ENCODE measurements around the gene CCNDBP1.
"Not testable (repeated sequence)": the region's sequence is repeated elsewhere in the genome, so short reads cannot be mapped to it uniquely, and the experiment has no call there.

The CCNDBP1 gene

GRCh38 chr15:43190178-43190577, 5.0 kb downstream of the CCNDBP1 start:
- Histone ChIP-seq H3K4me3 (ENCODE audit: low read depth, low read length) (no peak overlapping the region), H3K9me3 (ENCODE audit: severe bottlenecking) (no peaks in the 10 kb centered on the region), H3K27ac (no peak overlapping the region), H3K36me3 (peaks cover 25% of the 10 kb centered on the region), H3K27me3 (ENCODE audit: insufficient read depth, low read depth, severe bottlenecking) (no peaks in the 10 kb centered on the region)
- TF ChIP-seq CTCF (IDR thresholded peaks at IDR 0.05; ENCODE audit: low read depth, low read length), result no peak
- DNase-seq, result no peak

- H3K4me3 ChIP-seq (ENCODE audit: low read depth, low read length), result no peak overlapping the region
- H3K9me3 ChIP-seq (ENCODE audit: severe bottlenecking), result no peaks in the 10 kb centered on the region
- H3K36me3 ChIP-seq, result peaks cover 25% of the 10 kb centered on the region
- H3K27me3 ChIP-seq (ENCODE audit: insufficient read depth, low read depth, severe bottlenecking), result no peaks in the 10 kb centered on the region
- no peak for TF ChIP-seq CTCF (IDR thresholded peaks at IDR 0.05; ENCODE audit: low read depth, low read length)
- DNase-seq, result no peak
- no peak overlapping the region for H3K27ac ChIP-seq
Observed at GRCh38 chr15:43193710-43194109, 8.5 kb downstream of the CCNDBP1 start.

- TF ChIP-seq CTCF (IDR thresholded peaks at IDR 0.05; ENCODE audit: low read depth, low read length), result no peak
- Histone ChIP-seq H3K27me3 (ENCODE audit: insufficient read depth, low read depth, severe bottlenecking) (no peaks in the 10 kb centered on the region), H3K36me3 (peaks cover 22% of the 10 kb centered on the region), H3K4me3 (ENCODE audit: low read depth, low read length) (no peak overlapping the region), H3K27ac (no peak overlapping the region), H3K9me3 (ENCODE audit: severe bottlenecking) (no peaks in the 10 kb centered on the region)
- DNase-seq, result no peak
Observed at GRCh38 chr15:43194795-43195194, 9.6 kb downstream of the CCNDBP1 start.

GRCh38 chr15:43196760-43197548, 11.8 kb downstream of the CCNDBP1 start:
- no peaks in the 10 kb centered on the region for H3K9me3 ChIP-seq (ENCODE audit: severe bottlenecking)
- H3K36me3 ChIP-seq, result peaks cover 14% of the 10 kb centered on the region
- H3K4me3 ChIP-seq (ENCODE audit: low read depth, low read length), result no peak overlapping the region
- H3K27me3 ChIP-seq (ENCODE audit: insufficient read depth, low read depth, severe bottlenecking), result no peaks in the 10 kb centered on the region
- TF ChIP-seq CTCF (IDR thresholded peaks at IDR 0.05; ENCODE audit: low read depth, low read length), result no peak
- H3K27ac ChIP-seq, result no peak overlapping the region
- no peak for DNase-seq

GRCh38 chr15:43197773-43198172, 12.6 kb downstream of the CCNDBP1 start:
- not testable (repeated sequence) for H3K9me3 ChIP-seq (ENCODE audit: severe bottlenecking); H3K27ac ChIP-seq; H3K4me3 ChIP-seq (ENCODE audit: low read depth, low read length); H3K27me3 ChIP-seq (ENCODE audit: insufficient read depth, low read depth, severe bottlenecking); H3K36me3 ChIP-seq; DNase-seq

- H3K27me3 ChIP-seq (ENCODE audit: insufficient read depth, low read depth, severe bottlenecking); DNase-seq; H3K27ac ChIP-seq; H3K4me3 ChIP-seq (ENCODE audit: low read depth, low read length); H3K9me3 ChIP-seq (ENCODE audit: severe bottlenecking); H3K36me3 ChIP-seq: not testable (repeated sequence)
Observed at GRCh38 chr15:43198556-43198955, 13.4 kb downstream of the CCNDBP1 start.

GRCh38 chr15:43198992-43199391, 13.8 kb downstream of the CCNDBP1 start:
- Histone ChIP-seq H3K4me3 (ENCODE audit: low read depth, low read length) (no peak overlapping the region), H3K27me3 (ENCODE audit: insufficient read depth, low read depth, severe bottlenecking) (no peaks in the 10 kb centered on the region), H3K9me3 (ENCODE audit: severe bottlenecking) (no peaks in the 10 kb centered on the region), H3K36me3 (0 out of 2 replicates have a peak, but pooled peaks cover 5% of the 10 kb centered on the region), H3K27ac (no peak overlapping the region)
- no peak for DNase-seq
- no peak for TF ChIP-seq CTCF (IDR thresholded peaks at IDR 0.05; ENCODE audit: low read depth, low read length)

All from WERI-Rb-1 (cell line).